DMS 273 treated with DMSO at 0.1 percent for 48 hours (cell line): Measurements from ENCODE around the gene ALPK1.
A peak's percentile ranks its signal among the peaks of the same experiment; 100 is the strongest.

Experiments used
- DNase-seq: peaks from one replicate; lab custom pipeline; 2025; lab: John Stamatoyannopoulos, UW

The ALPK1 gene

DNA sequence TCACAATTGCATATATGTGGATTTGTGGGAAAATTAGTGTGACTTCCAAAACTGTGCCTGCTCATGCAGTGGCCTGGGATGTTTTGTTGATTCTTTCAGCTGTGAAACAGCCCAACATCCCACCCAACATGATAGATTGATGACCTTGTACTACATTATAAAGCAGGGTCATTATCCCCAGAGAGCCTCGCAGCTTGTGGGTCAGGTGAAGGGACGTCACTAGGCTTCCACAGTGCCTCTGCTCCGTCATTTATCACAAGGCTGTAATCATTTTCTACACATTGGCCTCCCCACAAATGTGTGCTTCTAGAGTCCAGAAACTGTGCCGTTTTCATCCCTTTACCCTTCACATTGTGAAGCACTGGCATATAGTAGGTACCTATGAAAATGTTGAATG, 31.6 kb downstream of the ALPK1 start:
- DNase-seq = no peak

DNA sequence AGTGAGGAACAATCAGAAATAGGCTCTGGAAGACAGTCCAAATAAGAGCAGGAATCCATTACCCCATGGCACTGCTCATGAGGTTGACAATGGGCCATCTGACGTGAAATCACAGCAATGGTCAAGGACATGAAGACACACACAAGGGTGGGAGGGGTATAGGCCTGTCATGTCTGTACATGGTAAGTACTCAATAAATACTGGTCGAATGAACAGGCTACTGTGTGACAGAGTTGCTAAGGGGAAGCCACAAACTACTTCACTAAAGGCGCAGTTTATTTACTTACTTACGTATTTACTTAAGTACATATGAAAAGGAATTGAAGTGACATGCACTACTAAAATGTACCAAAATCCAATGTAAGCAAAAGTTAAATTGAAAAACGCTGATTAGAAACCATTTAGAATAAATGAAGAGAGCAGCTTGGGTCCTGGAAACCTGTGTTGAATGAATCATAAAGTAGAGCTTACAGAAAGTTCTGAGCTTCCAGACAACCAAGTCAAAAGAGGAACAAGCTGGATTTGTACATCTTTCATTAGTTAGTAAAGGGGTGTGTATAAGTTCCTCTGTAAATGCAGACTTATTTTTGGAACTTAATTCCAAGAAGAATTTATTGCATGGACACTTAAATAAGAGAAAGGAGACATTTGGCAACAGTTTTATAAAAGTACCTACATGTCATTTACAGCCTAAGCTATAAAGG, 32.7 kb downstream of the ALPK1 start:
- no peak for DNase-seq

DNA sequence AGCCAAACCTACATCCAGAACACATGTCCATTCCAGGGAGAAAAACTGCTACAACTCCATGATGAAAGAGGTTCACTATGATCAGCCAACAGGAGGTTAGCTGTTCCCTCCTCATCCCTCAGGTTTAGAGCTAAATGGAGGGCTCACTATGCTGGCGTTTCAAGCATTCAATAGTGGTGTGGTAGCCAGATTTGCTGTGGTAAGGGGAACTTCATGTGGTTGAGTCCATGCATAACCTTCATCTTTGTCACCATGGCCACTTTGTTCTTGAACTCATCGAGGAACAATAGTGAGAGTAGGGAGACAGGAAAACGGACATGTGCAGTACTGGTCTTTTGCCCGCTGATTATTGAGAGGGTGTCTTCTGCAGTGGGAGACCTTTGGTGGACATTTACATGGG, 33.8 kb downstream of the ALPK1 start:
- DNase-seq = no peak

DNA sequence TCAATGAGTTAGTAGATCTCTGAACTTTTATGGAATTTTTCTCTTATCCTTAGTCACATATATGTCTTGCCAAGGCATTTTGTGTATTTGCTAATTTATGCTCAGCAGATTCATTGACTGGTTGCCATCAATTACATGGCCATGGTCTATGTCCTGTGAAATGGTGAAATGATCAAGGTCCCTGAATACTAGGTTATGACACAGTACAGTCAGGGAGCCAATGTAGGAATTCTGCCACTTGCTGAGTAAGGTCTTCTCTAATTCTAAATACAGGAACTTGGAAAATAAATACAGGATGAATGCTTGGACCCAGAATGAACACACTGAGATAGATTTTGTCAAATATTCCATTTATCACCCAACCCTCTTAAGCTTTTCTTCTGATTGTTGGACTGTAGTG, 35.2 kb downstream of the ALPK1 start:
- DNase-seq = no peak

DNA sequence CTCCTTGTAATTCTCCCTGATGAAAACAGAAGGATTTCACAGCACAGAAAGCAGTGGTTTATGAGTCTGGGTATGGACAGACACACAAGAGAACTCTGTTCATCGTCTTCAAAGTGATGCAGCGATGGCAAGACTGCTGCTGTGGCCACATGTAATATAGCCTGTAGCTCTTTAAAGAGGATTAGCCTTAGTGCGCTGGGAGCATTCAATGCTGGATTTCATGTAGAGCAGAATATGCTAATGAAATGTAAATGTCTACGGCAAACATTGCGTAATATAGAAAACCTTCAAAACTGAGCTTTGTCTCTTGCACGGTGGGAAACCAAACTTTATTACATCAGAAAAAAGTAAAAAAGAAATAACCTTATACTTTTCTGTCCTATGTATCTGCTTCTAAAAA, 42.9 kb downstream of the ALPK1 start:
- DNase-seq = no peak

DNA sequence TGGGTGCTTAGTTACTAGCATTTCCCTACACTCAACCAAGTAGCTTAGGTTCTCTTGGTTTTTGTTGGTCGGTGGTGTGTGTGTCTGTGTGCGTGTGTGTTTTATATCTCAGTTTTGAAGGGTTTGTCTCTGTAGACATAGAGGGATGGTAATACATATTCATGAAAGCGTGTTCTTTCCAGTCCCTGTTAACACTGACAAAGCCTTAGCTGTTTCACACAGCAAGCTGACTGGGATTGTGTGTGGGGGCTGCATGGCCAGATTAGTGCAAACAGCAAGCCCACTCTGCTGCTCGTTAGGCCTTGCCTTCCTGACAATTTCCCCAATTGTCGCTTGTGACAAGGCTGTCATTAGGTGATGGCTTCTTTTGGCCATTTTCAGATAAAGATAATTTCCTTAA, 43.9 kb downstream of the ALPK1 start:
- DNase-seq = no peak

DNA sequence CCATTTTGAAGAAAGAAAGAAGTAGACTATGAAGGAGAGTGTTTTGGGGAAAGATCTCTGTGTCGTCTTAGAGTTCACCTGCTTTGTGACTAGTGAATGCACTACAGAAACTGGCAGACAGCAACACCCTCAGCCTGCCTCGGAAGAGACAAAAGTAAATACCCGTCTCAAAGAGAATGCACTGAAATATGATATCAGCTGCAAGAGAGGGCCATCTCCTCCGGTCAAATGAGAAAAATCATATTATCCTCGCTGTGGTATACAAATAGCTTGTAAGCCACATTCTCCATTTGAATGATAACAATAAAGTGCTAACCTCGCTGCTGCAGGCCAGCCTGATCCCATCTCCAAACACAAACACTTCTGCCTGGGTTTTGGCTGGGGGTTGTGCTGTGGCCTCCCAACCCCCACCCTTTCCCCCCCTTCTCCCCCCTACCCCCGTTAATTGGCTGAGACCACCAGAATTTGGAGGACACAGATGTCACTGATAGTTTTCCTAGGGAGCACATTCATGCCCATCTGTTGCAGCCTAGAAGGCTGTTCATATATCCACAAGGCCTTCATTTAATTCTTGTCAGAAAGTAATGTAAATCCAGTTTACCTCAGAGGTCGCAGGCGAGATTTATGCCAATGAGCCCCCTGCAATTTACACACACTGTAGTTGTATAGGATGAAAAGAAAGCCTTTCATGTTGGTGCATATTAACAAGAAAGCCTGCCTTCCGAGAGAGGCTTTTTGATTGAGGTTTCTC, 46.3 kb downstream of the ALPK1 start:
- peak; percentile 50 for DNase-seq

DNA sequence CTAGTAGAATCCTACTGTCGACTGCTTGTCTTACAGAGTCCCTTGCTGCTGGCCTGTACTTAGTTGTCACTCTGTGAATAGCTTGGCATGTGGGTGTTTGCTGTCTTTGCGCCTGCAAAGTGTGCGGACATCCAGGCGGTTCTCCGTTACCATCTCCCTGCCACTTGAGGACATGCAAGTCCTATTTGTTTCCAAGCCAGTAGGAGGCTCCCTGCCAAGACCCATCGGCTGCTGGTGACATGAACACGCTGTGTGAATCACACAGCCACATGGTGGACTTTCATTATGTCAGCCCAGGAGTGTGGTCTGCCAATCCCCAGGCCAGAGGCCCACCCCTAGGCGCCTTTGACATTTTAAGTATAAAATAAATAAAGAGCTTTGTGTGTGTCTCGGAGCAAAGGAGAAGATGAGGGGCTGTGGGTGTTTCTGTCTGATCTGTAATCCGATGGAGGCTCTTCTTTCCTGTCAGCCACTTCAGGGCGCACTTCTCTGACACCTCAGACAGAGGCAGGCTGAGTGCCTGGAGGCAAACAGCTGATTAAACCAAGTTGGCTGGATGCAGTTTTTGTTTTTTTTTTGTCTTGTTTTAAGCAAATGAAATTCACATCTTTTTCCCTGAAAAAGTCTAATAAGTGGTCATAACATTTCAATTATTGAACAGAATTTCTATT, 51.5 kb downstream of the ALPK1 start:
- peak; percentile 22 for DNase-seq

DNA sequence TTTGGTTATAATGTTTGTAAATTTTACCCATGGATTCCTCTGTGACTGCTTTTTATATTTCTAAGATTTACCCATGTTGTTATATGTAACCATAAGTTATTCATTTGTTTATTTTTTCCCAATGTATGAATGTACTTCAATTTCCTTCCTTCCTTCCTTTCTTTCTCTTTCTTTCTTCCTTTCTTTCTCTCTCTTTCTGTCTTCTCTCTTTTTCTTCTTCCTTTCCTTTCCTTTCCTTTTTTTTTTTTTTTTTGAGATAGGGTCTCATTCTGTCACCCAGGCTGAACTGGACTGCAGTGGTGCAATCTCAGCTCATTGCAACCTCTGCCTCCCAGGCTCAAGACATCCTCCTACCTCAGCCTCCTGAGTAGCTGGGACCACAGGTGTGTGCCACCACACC, 55.6 kb downstream of the ALPK1 start:
- DNase-seq = no peak

DNA sequence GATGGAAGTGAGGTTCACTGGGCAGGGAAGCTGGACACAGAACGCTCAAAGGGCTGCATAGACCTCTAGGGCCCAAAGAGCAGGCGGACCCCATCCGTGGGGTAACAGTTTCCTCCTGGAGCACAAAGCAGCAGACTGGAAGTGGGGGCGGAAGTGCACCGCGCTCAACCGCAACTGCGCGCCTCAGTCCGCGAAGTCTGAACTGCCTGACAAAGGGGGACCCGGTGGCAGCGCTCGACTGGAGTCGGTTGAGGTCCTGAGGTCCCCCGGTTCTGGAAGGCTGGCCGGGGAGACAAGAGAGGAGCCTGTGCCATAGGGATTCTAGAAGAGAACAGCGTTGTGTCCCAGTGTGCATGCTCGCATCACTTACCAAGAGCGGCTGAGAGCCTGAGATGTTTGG, 58.5 kb downstream of the ALPK1 start:
- no peak for DNase-seq

DNA sequence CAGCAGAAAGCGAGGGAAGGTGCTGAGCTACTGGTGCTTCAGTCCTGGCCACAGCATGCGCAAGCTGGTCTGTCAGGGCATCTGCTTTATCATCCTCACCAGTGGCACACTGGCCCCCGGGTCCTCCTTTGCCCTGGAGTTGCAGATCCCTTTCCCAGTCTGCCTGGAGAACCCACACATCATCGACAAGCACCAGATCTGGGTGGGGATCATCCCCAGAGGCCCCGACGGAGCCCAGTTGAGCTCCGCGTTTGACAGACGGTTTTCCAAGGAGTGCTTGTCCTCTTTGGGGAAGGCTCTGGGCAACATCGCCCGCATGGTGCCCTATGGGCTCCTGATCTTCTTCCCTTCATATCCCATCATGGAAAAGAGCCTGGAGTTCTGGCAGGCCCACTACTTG, 60.3 kb downstream of the ALPK1 start:
- no peak for DNase-seq

DNA sequence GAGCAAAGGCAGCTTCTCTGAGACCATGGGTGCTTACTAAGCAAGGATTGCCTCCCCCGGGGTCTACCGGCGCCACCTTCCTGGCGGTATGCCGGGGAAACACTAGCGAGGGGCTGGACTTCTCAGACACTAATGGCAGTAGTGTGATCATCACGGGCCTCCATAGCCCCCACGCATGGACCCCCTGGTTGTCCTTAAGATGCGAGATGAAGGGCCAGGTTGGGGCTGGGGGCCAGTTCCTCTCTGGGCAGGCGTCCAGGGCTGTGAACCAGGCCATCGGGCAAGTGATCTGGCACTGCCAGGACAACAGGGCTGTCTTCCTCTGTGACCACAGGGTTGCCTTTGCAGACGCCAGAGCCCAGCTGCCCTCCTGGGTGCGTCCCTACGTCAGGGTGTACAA, 60.7 kb downstream of the ALPK1 start:
- no peak for DNase-seq

DNA sequence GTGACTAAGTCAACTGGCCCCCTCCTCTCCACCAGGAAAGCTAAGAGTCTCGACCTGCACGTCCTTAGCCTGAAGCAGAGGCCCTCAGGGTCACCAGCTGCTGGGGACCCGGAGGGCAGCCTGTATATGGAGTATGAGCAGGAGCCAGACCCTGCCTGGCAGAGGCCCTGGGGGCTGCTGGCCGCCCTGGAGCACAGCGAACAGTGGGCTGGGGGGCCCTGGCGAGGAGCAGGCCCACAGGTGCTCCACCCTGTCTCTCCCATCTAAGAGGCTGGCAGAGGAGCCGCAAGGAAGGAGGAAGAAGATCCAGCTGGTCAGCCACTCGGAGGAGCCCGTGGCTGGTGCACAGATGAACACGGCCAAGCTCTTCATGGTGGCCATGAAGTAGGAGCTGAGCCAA, 61.2 kb downstream of the ALPK1 start:
- no peak for DNase-seq

DNA sequence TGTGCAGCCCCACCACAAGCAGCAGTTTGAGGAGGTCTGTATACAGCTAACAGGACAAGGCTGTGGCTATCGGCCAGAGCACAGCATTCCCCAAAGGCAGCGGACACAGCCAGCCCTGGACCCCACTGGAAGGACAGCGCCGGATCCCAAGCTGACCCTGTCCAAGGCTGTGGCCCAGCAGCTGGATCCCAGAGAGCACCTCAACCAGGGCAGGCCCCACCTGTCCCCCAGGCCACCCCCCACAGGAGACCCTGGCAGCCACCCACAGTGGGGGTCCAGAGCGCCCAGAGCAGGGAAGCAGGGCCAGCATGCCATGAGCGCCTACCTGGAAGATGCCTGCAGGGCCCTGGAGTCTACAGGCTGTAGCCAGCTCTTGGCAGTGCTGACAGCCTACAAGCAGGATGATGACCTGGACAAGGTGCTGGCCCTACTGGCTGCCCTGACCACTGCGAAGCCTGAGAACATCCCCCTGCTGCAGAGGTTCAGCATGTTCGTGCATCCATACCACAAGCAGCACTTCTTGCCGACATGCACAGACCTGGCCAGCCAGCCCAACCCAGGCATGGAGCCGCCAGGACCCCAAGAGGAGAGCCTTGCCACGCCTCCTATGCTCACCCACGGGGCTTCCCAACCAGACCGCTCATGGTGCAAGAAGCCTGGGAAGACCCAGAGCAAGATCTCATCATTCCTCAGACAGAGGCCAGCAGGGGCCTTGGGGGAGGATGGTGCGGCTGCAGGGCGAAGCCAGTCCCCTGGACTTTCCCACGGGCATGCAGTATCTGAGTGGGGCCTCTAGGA, 62.0 kb downstream of the ALPK1 start:
- no peak for DNase-seq

DNA sequence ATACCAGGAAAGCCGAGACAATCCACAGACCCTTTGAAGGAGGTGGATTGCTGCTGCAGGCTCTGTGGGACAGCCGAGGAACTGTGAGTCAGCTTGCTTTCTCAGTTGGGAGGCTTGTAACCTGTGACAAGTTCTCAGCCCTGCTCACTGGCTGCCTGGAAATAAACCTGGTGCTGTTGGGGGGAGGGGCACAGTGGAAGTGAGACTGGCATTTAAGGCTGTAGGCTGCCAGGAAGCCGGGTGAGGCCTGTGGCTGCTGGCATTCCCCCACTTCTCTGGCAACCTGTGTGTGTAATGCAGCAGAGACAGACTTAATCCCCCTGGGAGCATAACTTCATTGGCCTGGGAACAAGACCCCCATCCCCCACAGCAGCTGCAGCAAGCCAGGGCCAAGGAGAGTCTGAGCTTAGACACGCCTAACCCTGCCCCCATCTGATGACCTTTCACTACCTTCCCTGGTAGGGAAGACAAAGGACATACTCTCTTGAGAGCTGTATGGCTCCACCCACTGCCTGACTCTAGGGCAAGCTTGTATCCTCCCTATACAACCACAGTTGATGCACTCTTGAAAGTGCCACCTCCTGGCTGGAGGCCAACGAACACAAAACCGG, 64.1 kb downstream of the ALPK1 start:
- DNase-seq = no peak

DNA sequence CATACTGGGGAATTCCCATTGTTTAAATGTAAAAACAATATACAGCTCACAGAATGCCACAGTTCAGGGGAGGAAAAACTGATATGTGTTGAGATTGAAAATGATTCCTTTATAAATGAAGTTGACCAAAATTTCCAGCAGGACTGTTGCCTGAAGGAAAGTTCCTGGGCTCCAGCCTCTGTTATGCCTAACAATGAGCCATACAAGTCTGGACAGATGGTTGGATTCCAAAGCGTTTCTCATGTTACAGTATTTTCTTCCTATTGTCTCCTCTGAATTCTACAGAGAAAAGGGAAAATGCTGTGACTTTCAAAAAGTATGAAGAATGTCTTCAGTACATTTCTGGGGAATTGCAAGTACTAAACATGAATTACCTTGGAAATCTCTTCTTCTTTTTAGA, 73.3 kb downstream of the ALPK1 start:
- no peak for DNase-seq

DNA sequence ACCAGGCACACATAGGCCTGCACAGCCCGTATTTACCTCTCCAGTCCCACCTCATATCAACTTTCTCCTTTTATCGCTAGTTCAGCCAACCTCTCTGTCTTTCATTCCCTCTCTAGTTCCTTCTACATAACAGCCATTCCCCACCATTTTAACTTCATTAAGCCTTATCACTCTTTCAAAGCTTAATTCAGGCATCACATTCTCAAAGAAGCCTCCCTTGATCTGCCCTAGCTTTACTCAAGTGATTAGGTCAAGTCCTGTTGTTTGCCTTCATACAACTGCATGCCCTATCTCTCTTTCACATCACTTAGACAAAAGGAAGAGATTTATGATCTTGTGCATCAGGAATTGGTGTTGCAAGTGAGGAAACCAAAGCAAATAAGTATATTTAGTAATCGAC, 74.2 kb downstream of the ALPK1 start:
- DNase-seq = no peak

DNA sequence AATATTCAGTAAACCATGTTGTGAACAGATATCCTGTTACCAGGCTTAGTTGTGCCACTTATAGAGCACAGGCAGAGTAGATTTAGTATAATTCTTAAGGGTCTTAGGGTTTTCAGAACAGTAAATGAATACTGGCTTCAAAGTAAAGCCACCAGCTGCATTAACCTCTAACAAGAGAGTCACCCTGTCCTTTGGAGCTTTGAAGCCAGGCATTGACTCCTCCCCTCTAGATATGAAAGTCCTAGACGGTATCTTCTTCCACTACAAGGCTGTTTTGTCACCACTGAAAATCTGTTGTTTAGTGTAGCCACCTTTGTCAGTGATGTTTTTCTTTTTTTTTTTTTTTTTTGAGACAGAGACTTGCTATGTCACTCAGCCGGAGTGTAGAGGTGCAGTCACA, 77.7 kb downstream of the ALPK1 start:
- no peak for DNase-seq

DNA sequence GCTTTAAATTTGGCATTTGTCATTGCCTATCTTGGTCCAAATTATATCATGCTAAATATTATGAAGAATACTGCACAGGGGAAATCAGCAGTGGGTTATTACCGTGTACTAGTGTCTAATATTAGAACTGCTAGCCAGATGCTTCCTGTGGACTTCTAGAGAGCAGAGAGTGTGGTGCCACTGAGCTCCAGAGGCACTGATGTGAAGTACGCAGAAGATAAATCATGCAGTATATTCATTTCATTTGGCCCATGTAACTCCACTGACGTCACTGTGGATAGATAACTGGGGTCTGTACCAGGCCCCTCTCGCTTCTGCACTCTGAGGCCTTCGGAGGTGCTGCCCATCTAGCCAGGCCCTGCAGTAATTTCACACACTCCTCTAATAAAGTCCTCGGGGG, 80.0 kb downstream of the ALPK1 start:
- DNase-seq = no peak

DNA sequence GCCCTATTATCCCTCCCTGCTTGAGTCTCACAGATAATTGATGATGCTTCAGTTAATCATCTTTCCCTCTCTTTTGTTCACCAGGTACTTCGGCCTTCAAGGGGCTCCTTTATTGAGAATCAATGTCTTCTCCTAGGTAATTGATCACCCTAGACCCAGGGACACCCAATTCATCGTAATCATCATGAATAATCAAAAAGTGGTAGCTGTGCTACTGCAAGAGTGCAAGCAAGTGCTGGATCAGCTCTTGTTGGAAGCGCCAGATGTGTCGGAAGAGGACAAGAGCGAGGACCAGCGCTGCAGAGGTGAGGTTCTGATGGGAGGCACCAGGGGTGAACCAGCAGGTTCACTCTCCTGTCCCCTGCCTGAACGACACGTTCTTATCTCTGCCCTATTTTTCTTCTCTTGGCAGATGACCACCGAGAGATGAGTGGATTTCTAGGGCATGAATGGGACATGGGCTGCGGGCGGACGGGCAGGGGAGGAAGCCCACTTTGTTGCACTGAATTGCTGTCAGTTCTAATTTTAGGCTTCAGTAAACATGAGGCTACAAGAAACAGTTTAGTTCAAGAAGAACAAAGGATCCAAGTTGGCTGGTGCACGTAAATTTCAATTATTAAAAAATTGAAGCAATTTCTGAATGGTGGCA, 80.5 kb downstream of the ALPK1 start:
- DNase-seq = no peak

DNA sequence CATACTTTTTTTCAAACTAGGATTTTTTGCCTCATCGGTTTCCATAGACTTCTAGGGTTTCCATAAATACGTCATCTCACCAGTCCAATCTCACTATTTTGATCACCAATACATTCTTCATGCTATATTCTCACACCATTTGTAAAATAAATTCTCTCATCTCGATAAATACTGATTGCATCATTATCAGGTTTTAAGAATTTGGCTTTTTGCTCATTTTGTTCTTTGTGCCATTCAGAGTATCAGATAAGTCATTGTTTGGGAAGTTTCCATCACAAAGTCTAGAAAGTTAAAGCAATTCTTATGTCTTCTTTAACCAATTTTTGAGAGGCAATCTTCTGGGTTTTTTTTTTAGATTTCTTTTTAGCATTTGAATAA, 81.1 kb downstream of the ALPK1 start:
- DNase-seq = no peak

DNA sequence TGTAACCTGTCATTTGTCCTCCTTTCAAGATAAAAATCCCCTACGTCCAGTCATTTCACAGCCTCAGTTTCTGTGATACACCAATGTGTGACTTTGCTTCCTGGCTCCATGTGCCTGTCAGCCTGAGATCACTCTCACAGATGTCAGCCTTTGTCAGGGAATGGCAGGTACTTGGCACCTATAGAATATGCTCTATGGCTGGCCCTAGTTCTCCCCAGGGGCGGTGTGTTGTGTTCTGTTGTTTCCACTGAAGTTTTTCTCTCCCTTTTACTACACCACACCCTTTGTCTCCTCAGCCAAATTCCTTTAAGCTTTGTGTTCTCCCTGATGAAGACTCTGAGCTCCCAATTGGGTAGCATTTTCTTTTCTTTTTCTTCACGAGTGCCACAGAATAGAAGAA, 81.7 kb downstream of the ALPK1 start:
- no peak for DNase-seq
